ENCODE results near the gene C9orf50. TPM values are rescaled to one million over a fixed set of nuclear protein-coding genes. Genes with fewer than 3 reads are reported as not detected.

C9orf50 gene
- total RNA-seq, 1 donor from 2014 or later: not detected

DNA sequence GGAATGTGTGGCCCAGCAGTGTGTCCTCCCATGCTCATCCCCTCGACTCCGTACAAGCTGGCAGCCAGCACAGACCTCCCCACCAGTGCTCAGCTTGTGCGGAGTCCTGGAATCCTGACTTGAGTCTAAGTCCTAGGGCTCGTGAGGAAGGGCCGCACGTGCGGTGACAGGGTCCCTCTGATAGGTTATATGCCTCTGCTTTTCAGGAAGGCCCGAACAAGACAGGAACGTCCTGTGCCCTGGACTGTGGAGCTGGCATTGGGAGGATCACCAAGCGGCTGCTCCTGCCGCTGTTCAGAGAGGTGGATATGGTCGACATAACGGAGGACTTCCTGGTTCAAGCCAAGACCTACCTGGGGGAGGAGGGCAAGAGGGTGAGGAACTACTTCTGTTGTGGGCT lies 12.9 kb upstream of the C9orf50 start:
- Histone ChIP-seq H3K9me3 (no peaks in the 10 kb centered on the region), H3K27me3 (no peaks in the 10 kb centered on the region), H3K4me3 (no peak overlapping the region), H3K4me1 (peaks cover 0 to 4% of the 10 kb centered on the region in 2 donors), H3K36me3 (peaks cover 55 to 65% of the 10 kb centered on the region in 2 donors), H3K27ac (no peak overlapping the region)
- intact Hi-C loops (cut with DNase I): no loop called here
- DNase-seq (ENCODE audit: low spot score in 2 of 2): no peak
- TF ChIP-seq, protein P1, sequence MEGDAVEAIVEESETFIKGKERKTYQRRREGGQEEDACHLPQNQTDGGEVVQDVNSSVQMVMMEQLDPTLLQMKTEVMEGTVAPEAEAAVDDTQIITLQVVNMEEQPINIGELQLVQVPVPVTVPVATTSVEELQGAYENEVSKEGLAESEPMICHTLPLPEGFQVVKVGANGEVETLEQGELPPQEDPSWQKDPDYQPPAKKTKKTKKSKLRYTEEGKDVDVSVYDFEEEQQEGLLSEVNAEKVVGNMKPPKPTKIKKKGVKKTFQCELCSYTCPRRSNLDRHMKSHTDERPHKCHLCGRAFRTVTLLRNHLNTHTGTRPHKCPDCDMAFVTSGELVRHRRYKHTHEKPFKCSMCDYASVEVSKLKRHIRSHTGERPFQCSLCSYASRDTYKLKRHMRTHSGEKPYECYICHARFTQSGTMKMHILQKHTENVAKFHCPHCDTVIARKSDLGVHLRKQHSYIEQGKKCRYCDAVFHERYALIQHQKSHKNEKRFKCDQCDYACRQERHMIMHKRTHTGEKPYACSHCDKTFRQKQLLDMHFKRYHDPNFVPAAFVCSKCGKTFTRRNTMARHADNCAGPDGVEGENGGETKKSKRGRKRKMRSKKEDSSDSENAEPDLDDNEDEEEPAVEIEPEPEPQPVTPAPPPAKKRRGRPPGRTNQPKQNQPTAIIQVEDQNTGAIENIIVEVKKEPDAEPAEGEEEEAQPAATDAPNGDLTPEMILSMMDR (IDR thresholded peaks at IDR 0.05): no peak

DNA sequence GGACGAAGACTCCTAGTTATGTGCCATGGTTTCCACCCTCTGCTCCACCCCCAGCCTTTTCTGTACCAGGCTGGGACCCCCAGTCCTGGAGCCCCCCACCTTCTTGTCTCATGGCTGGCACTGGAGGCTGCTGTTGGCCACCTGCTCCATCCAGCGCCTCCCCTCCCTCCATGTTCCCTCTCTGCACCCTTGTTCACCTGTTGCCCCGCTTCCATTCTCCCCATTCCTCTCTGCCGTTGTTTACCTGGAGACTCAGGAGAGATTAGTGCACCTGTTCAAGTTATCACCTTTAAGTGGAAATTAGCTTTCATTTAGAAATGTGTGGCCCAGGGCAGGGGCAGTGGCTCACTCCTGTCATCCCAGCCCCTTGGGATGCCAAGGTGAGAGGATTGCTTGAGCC lies 12.3 kb upstream of the C9orf50 start:
- Histone ChIP-seq H3K27me3 (no peaks in the 10 kb centered on the region), H3K9me3 (no peaks in the 10 kb centered on the region), H3K27ac (no peak overlapping the region), H3K4me1 (peaks cover 0 to 7% of the 10 kb centered on the region in 2 donors), H3K36me3 (peaks cover 49 to 59% of the 10 kb centered on the region in 2 donors), H3K4me3 (no peak overlapping the region)
- no peak for DNase-seq (ENCODE audit: low spot score in 2 of 2)
- intact Hi-C loops (cut with DNase I): no loop called here
- TF ChIP-seq, protein P1 (IDR thresholded peaks at IDR 0.05): no peak

DNA sequence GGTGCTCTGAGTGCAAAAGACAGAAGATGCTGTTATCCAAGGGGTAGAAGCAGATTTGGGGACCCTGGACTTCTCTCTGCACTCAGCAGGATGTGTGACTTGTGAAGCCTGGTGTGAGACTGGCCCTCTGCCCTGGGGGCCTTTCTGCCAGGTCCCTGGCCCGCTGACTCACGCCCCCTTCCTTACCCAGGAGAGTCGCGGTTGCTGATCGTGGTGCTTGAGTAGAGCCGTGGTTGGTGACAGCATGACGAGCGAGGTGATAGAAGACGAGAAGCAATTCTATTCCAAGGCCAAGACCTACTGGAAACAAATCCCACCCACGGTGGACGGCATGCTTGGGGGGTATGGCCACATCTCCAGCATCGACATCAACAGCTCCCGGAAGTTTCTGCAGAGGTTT lies 11.6 kb upstream of the C9orf50 start:
- TF ChIP-seq, protein P1 (IDR thresholded peaks at IDR 0.05): no peak
- no peaks in the 10 kb centered on the region for H3K27me3 ChIP-seq
- no peak for DNase-seq (ENCODE audit: low spot score in 2 of 2)
- no peak overlapping the region for H3K4me3 ChIP-seq
- no peaks in the 10 kb centered on the region for H3K9me3 ChIP-seq
- peaks cover 42 to 52% of the 10 kb centered on the region in 2 donors for H3K36me3 ChIP-seq
- H3K4me1 ChIP-seq: peaks cover 0 to 14% of the 10 kb centered on the region in 2 donors
- H3K27ac ChIP-seq: no peak overlapping the region
- intact Hi-C loops (cut with DNase I): no loop called here

DNA sequence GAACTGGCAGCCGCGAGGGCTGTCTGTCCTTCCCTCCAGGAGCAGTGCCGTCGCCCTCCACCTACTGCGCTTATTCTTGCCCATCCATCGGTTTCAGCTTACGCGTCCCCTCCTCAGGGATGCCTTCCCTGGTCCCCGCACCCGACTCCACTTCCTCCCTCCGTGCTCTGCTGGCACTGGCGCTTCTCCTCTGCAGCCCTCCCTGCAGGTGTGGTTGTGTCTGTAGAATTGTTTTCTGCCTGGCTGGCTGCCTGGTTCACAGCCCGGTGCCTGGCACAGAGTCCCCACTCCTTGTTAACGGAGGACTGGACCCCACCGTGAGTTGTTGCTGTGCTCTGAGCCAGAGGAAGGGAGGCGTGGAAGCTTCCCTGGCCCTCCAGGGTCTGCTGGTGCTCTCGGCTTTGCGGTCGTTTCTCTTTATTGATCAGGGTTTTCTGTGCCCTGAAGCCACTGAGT lies 10.8 kb upstream of the C9orf50 start:
- no peaks in the 10 kb centered on the region for H3K27me3 ChIP-seq
- no peak for DNase-seq (ENCODE audit: low spot score in 2 of 2)
- no peak overlapping the region for H3K4me3 ChIP-seq
- H3K9me3 ChIP-seq: no peaks in the 10 kb centered on the region
- TF ChIP-seq, protein P1 (IDR thresholded peaks at IDR 0.05): no peak
- intact Hi-C loops (cut with DNase I): no loop called here
- no peak overlapping the region for H3K27ac ChIP-seq
- peaks cover 3 to 21% of the 10 kb centered on the region in 2 donors for H3K4me1 ChIP-seq
- H3K36me3 ChIP-seq: peaks cover 34 to 44% of the 10 kb centered on the region in 2 donors

DNA sequence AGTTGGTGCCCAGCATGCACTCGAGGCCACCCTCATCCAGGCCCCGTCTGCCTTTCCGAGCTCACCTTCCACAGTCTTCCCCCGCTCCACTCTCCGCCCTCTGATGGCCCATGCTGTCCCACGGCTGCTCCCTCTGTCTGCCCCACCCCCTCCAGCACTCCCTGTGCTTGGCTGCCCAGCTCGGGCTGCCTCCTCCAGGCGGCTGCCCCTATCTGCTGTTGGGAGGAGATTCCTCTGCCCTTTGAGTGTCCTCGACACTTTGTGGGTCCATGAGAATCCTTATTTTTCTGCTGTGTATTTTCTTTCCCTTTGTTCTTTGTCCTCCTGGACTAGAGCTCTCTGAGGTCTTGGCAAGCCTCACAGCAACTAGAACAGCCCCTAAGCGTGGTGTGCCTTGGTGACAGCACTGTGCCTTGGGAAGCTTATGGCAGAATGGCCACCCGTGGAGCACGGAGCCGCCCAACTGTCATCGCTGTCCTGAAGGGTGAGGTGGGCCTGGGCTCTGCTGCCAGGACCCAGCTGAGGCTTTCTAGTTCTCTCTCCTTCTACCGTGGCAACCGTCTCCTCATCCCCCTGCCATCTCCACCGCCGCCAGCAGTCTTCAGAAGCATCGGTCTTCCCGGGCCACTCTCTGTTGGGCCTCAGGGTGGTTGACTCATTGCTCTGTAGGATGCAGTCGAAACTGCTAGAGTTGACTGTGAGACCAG lies 10.2 kb upstream of the C9orf50 start:
- TF ChIP-seq, protein P1 (IDR thresholded peaks at IDR 0.05): no peak
- H3K4me3 ChIP-seq: no peak overlapping the region
- H3K4me1 ChIP-seq: peaks cover 4 to 22% of the 10 kb centered on the region in 2 donors
- intact Hi-C loops (cut with DNase I): no loop called here
- H3K36me3 ChIP-seq: peaks cover 29 to 40% of the 10 kb centered on the region in 2 donors
- no peaks in the 10 kb centered on the region for H3K9me3 ChIP-seq
- no peak overlapping the region for H3K27ac ChIP-seq
- DNase-seq (ENCODE audit: low spot score in 2 of 2): no peak
- H3K27me3 ChIP-seq: no peaks in the 10 kb centered on the region
